Muscle layer of duodenum (tissue), 2 donors: ENCODE measurements around the gene ALDH1L1.
"Not testable (repeated sequence)": the region's sequence is repeated elsewhere in the genome, so short reads cannot be mapped to it uniquely, and the experiment has no call there.

Experiments used
- H3K27ac ChIP-seq: one replicate; pipeline ENCODE4 v1.7.0; 2013; ENCODE audit warnings: mild to moderate bottlenecking, low read length
- H3K27me3 ChIP-seq: one replicate; pipeline ENCODE4 v1.7.0; 2013; ENCODE audit warnings: low read depth, mild to moderate bottlenecking, control low read depth, low read length
- H3K36me3 ChIP-seq, 2 donors: one replicate each; pipeline ENCODE4 v1.7.0; 2013; ENCODE audit warnings: low read length in 2 of 2, control low read depth in 1 of 2, mild to moderate bottlenecking in 1 of 2; ENCODE audit not compliant: insufficient read depth in 2 of 2, control insufficient read depth in 1 of 2
- H3K4me1 ChIP-seq, 2 donors: one replicate each; pipeline ENCODE4 v1.7.0; 2013; ENCODE audit warnings: low read length in 2 of 2, mild to moderate bottlenecking in 2 of 2, control low read depth in 1 of 2, moderate library complexity in 1 of 2; ENCODE audit not compliant: insufficient read depth in 2 of 2, control insufficient read depth in 1 of 2
- H3K4me3 ChIP-seq, 2 donors: one replicate each; pipeline ENCODE4 v1.7.0; 2013; ENCODE audit warnings: low read length in 2 of 2, low read depth in 1 of 2, mild to moderate bottlenecking in 1 of 2
- H3K9me3 ChIP-seq, 2 donors: one replicate each; pipeline ENCODE4 v1.7.0; 2013; ENCODE audit warnings: low read length in 2 of 2, control low read depth in 1 of 2, mild to moderate bottlenecking in 1 of 2; ENCODE audit not compliant: control insufficient read depth in 1 of 2
- donor health status: healthy.

ALDH1L1 gene

GRCh38 chr3:126082362-126083137, 97.8 kb downstream of the ALDH1L1 start:
- Histone ChIP-seq H3K27me3 (no peaks in the 10 kb centered on the region), H3K9me3 (no peaks in the 10 kb centered on the region), H3K36me3 (peaks cover 0 to 1% of the 10 kb centered on the region in 2 donors), H3K27ac (no peak overlapping the region), H3K4me1 (peaks cover 0 to 12% of the 10 kb centered on the region in 2 donors), H3K4me3 (peak overlapping the region; percentile 73 to 74)

DNA sequence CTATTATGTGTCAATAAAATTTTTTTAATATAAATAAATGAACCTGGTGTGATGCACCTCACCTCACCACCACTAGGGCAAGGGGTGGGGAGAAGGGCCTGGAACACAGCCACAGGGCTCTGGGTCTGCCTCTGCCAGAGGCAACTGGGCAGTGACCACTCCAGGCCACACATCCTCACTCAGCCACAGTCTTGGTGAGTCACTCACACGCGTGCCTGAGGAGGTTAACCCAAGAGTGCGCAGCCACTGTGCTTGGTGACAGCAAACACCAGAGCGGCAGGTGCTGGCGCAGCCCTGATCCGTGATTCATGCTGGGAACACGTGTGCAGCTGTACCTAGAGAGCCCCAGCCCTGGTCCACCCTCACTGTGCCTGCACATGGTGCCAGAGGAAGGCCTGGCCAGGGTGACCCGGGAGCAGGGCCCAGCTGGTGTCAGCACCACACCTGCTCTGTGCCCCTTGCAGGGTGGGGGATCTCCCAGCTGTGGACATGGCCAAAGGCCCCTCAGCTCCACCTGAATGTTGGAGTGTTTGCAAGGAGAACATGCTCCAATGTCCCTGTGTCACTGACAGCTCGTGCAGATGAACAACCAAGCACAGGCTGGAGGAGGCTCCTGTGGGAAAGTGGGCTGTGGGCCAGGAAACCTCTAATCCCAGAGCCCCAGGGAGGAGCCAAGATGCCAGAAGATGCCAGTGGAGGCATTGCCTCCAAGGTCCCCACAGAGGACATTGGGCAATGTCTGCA, 98.6 kb downstream of the ALDH1L1 start:
- Histone ChIP-seq H3K4me1 (peaks cover 0 to 12% of the 10 kb centered on the region in 2 donors), H3K36me3 (peaks cover 0 to 3% of the 10 kb centered on the region in 2 donors), H3K27ac (no peak overlapping the region), H3K4me3 (no peak overlapping the region), H3K27me3 (no peaks in the 10 kb centered on the region), H3K9me3 (no peaks in the 10 kb centered on the region)

- H3K27me3 ChIP-seq: no peaks in the 10 kb centered on the region
- no peaks in the 10 kb centered on the region for H3K9me3 ChIP-seq
- H3K36me3 ChIP-seq: peaks cover 0 to 3% of the 10 kb centered on the region in 2 donors
- no peak overlapping the region for H3K4me3 ChIP-seq
- H3K27ac ChIP-seq: no peak overlapping the region
- H3K4me1 ChIP-seq: peaks cover 0 to 12% of the 10 kb centered on the region in 2 donors
These were observed 99.4 kb downstream of the ALDH1L1 start for GRCh38 chr3:126080970-126081369.

GRCh38 chr3:126078866-126079265, 101.5 kb downstream of the ALDH1L1 start:
- Histone ChIP-seq H3K36me3 (peaks cover 0 to 6% of the 10 kb centered on the region in 2 donors), H3K27ac (no peak overlapping the region), H3K9me3 (peaks cover 0 to 2% of the 10 kb centered on the region in 2 donors), H3K4me3 (no peak overlapping the region), H3K4me1 (peaks cover 0 to 6% of the 10 kb centered on the region in 2 donors), H3K27me3 (no peaks in the 10 kb centered on the region)

DNA sequence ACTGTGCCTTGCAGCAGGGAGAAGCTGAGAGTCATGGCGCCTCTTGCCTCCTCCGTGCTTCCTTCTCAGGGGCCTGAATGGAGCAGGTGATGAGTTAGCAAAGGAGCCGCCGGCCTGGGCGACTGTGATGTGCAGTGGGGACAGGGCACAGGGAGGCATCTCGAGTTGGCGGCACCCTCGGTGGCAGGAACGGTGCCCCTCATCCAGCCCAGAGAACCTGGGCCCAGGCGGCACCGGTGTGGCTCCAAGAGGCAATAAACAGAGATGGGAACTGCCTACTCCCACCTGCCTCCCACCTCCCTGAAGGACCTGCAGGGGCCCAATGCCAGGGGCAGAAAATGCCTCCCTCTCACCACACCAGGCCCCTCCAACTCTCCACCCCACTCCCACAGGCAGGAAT, 102.6 kb downstream of the ALDH1L1 start:
- peaks cover 0 to 2% of the 10 kb centered on the region in 2 donors for H3K4me1 ChIP-seq
- H3K27me3 ChIP-seq: no peaks in the 10 kb centered on the region
- peaks cover 0 to 6% of the 10 kb centered on the region in 2 donors for H3K9me3 ChIP-seq
- H3K27ac ChIP-seq: no peak overlapping the region
- no peak overlapping the region for H3K4me3 ChIP-seq
- H3K36me3 ChIP-seq: peaks cover 0 to 11% of the 10 kb centered on the region in 2 donors

GRCh38 chr3:126076140-126076539, 104.2 kb downstream of the ALDH1L1 start:
- peaks cover 0 to 6% of the 10 kb centered on the region in 2 donors for H3K9me3 ChIP-seq
- H3K4me3 ChIP-seq: no peak overlapping the region
- no peak overlapping the region for H3K27ac ChIP-seq
- peaks cover 0 to 11% of the 10 kb centered on the region in 2 donors for H3K36me3 ChIP-seq
- H3K27me3 ChIP-seq: no peaks in the 10 kb centered on the region
- no peaks in the 10 kb centered on the region for H3K4me1 ChIP-seq

GRCh38 chr3:126070146-126070545, 110.2 kb downstream of the ALDH1L1 start:
- Histone ChIP-seq H3K4me1 (no peaks in the 10 kb centered on the region), H3K27me3 (no peaks in the 10 kb centered on the region), H3K27ac (no peak overlapping the region), H3K4me3 (no peak overlapping the region), H3K36me3 (peaks cover 0 to 14% of the 10 kb centered on the region in 2 donors), H3K9me3 (peaks cover 0 to 6% of the 10 kb centered on the region in 2 donors)

DNA sequence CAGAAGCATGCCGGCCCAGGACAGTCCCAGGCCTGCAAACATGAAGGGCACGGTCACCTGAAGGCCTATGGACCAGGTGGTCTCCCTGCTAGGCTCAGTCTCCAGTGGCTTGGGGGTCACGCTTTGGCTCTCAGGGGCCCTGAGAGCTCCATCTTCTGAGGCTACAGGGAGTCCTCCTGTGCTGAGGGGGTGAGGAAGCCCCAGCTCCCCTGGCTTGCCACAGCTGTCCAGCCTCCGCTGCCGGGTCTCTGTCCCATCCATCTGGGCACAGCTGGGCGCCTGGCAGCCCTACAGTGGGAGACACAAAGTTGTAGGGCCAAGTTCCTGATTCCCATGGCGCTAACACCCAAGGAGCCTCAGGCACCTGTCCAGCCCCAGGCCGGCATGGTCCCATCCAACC, 112.4 kb downstream of the ALDH1L1 start:
- Histone ChIP-seq H3K9me3 (peaks cover 0 to 2% of the 10 kb centered on the region in 2 donors), H3K27me3 (no peaks in the 10 kb centered on the region), H3K4me1 (no peaks in the 10 kb centered on the region), H3K4me3 (no peak overlapping the region), H3K27ac (no peak overlapping the region), H3K36me3 (peaks cover 0 to 8% of the 10 kb centered on the region in 2 donors)

- H3K4me1 ChIP-seq, H3K36me3 ChIP-seq, H3K27ac ChIP-seq, H3K4me3 ChIP-seq, H3K9me3 ChIP-seq, H3K27me3 ChIP-seq: not testable (repeated sequence)
These were observed 113.7 kb downstream of the ALDH1L1 start for GRCh38 chr3:126066676-126067075.

GRCh38 chr3:126065876-126066275, 114.5 kb downstream of the ALDH1L1 start:
- no peaks in the 10 kb centered on the region for H3K27me3 ChIP-seq
- H3K4me1 ChIP-seq: no peaks in the 10 kb centered on the region
- H3K9me3 ChIP-seq: no peaks in the 10 kb centered on the region
- peaks cover 0 to 6% of the 10 kb centered on the region in 2 donors for H3K36me3 ChIP-seq
- no peak overlapping the region for H3K27ac ChIP-seq
- H3K4me3 ChIP-seq: no peak overlapping the region

- Histone ChIP-seq H3K4me3 (no peak overlapping the region), H3K9me3 (no peaks in the 10 kb centered on the region), H3K4me1 (no peaks in the 10 kb centered on the region), H3K27ac (no peak overlapping the region), H3K27me3 (no peaks in the 10 kb centered on the region), H3K36me3 (peaks cover 0 to 6% of the 10 kb centered on the region in 2 donors)
These were observed 115.6 kb downstream of the ALDH1L1 start for GRCh38 chr3:126064627-126065258.
